ENCODE results near the gene SUN3.

DNA sequence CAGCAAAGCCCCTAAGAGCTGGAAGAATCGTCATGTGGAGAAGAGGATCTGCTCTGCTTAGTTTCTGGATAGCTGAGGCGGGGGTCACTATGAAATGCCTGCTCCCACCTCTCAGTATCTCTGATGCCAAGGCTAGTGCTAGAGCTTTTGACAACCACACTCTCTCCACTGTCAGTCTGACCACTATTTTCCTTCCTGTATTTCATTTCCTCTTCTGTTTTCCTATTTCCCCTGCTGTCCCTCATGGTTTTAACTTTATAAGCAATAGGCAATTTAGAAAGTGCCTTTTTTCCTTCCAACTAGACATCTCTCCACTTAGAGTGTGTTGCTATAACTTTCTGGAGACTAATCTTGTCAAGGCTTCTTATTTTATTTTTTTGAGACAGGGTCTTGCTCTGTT is 30.1 kb upstream of the SUN3 start:
- TF ChIP-seq CTCF (IDR thresholded peaks at IDR 0.05): no peak
- TF ChIP-seq POLR2A (IDR thresholded peaks at IDR 0.05): no peak
